Sciatic nerve (tissue), 2 donors: ENCODE results near the gene RFC5. TPM values are rescaled to one million over a fixed set of nuclear protein-coding genes. Genes with fewer than 3 reads are reported as not detected.
A peak's percentile ranks its signal among the peaks of the same experiment; 100 is the strongest.
"Not testable (repeated sequence)": the region's sequence is repeated elsewhere in the genome, so short reads cannot be mapped to it uniquely, and the experiment has no call there.

Source experiments
- ATAC-seq: fragments of 200-7000 bp; cut with Tn5 transposase; one replicate; pipeline ENCODE4 v1.9.1; 2020; ENCODE audit warnings: mild to moderate bottlenecking, moderate library complexity
- DNase-seq: peaks from one replicate; pipeline ENCODE4 v3.0.0-alpha.2; 2020; ENCODE audit warnings: low spot score
- intact Hi-C: fragments of 100-400 bp; cut with DNase I; formaldehyde crosslinking; loops from one replicate; pipeline ENCODE4 v1.14.2; 2022
- total RNA-seq: library from RNA; stranded (reverse); fragmentation: NEBNext Ultra II Directional; extraction: Animal tissue kit (Norgen Biotek cat#: 25700); gene quantifications from one replicate; pipeline ENCODE4 v1.2.1, GENCODE V29; 2021
- donor health status: DM: no; HTN: no; CAD: no.
- donor health status: DM: no; HTN: no; CAD: no.

RFC5 gene
- 11.2 TPM for total RNA-seq

DNA sequence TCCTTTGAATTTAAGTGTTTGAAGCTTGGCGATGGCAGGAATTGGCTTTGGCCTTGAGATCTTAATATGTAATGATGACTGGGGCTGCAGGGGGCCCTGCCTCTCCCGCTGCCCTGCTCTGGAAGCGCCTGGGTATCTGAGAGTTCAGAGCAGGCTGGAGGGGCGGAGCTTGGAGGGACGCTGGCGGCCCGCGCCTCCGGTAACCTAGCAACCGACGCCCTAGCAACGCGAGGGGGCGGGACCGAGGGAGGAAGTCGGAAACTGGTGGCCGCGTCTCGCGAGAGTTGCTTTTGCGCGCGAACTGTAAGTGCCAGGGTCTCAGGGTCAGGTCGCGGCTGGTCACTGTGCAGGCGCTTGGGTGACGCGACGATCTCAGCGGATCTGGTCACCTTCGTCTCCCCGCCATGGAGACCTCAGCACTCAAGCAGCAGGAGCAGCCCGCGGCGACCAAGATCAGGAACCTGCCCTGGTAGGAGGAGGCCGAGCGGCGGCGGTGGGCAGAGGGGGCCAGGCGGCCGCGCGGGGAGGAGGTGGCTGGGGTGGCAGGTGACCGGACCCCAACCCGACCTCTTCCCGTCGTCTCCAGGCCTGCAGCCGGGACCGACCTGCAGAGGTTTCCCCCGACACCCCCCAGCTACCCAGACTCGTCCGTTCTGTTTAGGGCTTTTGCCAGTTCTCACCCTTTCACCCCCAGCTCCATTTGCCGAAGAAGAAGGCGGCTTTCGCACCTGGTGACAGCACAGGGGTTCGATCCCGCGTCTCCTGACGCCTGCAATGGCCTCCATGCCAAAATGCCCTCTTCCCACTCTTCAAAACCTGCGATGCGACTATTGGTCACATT lies at the start of gene RFC5:
Gene RFC5 (plus strand): TSS at position 280 of the 841 bp plus-strand sequence. CDS start 125 bp downstream, at position 405.
- intact Hi-C loops = no loop called here
- peak; percentile 100 for DNase-seq
- ATAC-seq = peak; percentile 100

GRCh38 chr12:117967043-117967442 lies 49.5 kb upstream of the RFC5 start:
- DNase-seq (no peak), ATAC-seq (no peak)
- intact Hi-C loops = no loop called here

GRCh38 chr12:117967512-117967911 lies 49.0 kb upstream of the RFC5 start:
- DNase-seq (no peak), ATAC-seq (no peak)
- intact Hi-C loops = no loop called here

- intact Hi-C loops = no loop called here
- DNase-seq = no peak
- no peak for ATAC-seq
These were observed 48.2 kb upstream of the RFC5 start for GRCh38 chr12:117968151-117968789.

DNA sequence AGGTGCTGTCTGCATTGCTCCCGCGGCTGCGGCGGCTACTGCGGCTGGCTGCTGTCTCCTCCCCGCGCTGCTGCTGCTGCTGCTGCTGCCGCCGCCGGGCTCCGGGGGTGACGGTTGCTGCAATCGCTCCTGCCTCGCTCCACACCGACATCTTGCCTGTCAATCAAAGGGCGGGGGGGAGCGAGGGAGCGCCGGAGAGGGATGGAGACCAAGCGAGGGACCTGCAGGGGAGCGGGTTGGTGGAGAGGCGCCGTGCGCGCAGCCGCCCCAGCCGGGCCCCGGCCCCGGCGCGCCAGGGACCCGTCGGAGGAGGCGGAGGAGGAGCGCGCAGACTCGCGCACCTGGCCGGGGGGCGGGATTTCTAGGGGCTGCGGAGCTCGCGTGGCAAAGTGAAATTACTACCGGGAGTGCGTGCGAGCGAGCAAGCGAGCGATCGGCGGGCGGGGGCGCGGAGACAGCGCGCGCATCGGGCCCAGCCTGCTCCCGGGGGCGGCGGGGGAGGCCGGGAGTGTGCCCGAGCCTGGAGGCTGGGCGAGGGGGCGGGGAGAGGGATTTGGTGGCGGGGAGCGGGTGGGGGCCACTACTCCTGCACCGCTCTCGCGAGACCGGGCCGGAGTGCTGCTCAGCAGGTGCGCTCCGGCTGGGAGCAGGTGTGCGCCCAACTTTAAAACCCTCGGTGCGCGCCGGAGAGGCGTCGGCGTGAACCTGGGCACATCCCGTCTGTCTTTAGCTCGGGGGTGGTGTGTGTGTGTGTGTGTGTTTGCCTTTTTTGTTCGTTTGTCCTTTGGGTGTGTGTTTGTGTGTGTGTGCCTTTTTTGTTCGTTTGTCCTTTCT lies 47.5 kb upstream of the RFC5 start, which contains the start of gene KSR2:
Gene KSR2 (minus strand): TSS at position 165 of the 834 bp plus-strand sequence. CDS start 735 bp downstream, outside the sequence.
- DNase-seq (no peak), ATAC-seq (no peak)
- intact Hi-C loops = no loop called here

GRCh38 chr12:117970334-117970733 lies 46.2 kb upstream of the RFC5 start:
- no peak for ATAC-seq
- intact Hi-C loops = no loop called here

GRCh38 chr12:117972301-117972700 lies 44.2 kb upstream of the RFC5 start:
- DNase-seq (no peak), ATAC-seq (no peak)
- intact Hi-C loops = no loop called here

More at GRCh38 chr12:117970334-117970733, 46.2 kb upstream of the RFC5 start:
- no peak for DNase-seq

DNA sequence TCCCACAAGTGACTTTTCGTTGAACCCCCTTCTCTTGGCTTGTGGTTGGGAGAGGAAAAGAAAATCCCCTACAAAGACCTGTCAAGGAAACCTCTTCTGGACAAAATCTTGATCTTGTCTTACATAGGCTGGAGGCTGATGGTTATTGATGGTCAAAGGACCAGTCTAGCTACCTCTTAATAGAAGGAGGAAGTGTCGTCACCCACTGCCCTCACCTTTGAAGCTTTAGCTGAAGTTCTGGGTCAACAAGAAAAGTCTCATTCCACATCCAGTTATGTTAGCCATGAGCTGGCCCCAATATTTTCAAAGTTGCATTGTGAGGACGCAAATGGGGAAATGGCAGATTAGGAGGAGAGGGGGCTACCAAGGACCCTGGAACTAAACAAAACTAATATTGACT lies 41.5 kb upstream of the RFC5 start:
- ATAC-seq = no peak
- intact Hi-C loops = no loop called here
- DNase-seq = no peak

- intact Hi-C loops = no loop called here
- no peak for DNase-seq
- ATAC-seq = no peak
These were observed 39.1 kb upstream of the RFC5 start for GRCh38 chr12:117977373-117977772.

GRCh38 chr12:117980616-117981015 lies 35.9 kb upstream of the RFC5 start:
- ATAC-seq = no peak
- no peak for DNase-seq
- intact Hi-C loops = no loop called here

- DNase-seq = no peak
These were observed 35.2 kb upstream of the RFC5 start for GRCh38 chr12:117981267-117981666.

GRCh38 chr12:117985182-117985581 lies 31.3 kb upstream of the RFC5 start:
- ATAC-seq (no peak), DNase-seq (no peak)
- intact Hi-C loops = no loop called here

More at GRCh38 chr12:117981267-117981666, 35.2 kb upstream of the RFC5 start:
- ATAC-seq = no peak
- intact Hi-C loops = no loop called here

- intact Hi-C loops = no loop called here
- ATAC-seq (no peak), DNase-seq (no peak)
These were observed 29.6 kb upstream of the RFC5 start for GRCh38 chr12:117986705-117987469.

GRCh38 chr12:117994551-117995438 lies 21.7 kb upstream of the RFC5 start:
- intact Hi-C loops = no loop called here
- no peak for ATAC-seq
- no peak for DNase-seq

GRCh38 chr12:117998719-117999118 lies 17.8 kb upstream of the RFC5 start:
- DNase-seq (no peak), ATAC-seq (no peak)
- intact Hi-C loops = no loop called here

DNA sequence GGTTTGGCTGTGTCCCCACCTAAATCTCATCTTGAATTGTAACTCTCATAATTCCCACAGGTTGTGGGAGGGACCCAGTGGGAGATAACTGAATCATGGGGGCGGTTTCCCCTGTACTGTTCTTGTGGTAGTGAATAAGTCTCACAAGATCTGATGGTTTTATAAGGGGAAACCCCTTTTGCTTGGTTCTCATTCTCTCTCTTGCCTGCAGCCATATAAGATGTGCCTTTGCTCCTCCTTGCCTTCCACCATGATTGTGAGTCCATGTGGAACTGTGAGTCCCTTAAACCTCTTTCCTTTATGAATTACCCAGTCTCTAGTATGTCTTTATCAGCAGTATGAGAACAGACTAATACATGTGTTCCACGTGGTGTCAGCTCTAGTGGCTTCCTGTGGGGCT lies 16.7 kb upstream of the RFC5 start:
- DNase-seq, intact Hi-C loops, ATAC-seq: not testable (repeated sequence)

DNA sequence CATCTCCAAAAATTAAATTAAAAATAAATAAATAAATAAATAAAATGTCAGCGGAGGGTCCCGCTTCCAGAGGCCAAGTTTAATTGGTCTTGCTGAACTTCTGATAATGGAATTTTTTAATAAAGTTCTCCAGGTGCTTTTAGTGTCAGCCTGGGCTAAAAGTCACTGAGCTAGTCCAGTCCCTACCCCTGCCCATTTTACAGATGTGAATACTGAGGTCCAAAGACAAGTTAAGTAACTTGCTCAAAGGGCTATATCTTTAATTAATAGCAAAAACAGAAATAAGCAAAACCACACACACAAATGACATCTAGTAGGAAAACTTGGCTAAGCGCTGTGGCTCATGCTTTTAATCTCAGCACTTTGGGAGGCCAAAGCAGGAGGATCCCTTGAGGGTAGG lies 5.6 kb upstream of the RFC5 start:
- DNase-seq = no peak
- intact Hi-C loops = no loop called here
- ATAC-seq = no peak

DNA sequence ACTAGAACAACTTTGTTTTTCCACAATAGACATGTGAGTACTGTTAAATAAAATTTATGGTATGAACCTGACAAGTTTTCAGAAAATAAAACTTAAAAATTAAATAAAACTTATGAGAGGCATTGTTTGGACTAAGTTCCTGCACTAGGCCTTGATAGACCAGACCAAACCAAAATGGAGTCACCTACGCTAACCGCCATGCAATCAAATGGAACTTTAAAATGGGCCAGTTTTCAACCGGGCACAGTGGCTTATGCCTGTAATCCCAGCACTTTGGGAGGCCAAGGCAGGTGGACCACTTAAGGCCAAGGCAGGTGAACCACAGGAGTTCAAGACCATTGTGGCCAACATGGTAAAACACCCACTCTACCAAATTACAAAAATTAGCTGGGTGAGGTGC lies 5.1 kb upstream of the RFC5 start:
- no peak for DNase-seq
- no peak for ATAC-seq
- intact Hi-C loops = no loop called here
